K562 (cell line): ENCODE data around the gene ECI1. TPM values are rescaled to one million over a fixed set of nuclear protein-coding genes. Genes with fewer than 3 reads are reported as not detected.

Experiments
- BMI1 ChIP-seq: fragments of 150-350 bp; IDR thresholded peaks from 2 replicates; pipeline ENCODE4 v1.6.1; 2014; ENCODE audit warnings: low read length
- CBFB ChIP-seq: sonication (generic); formaldehyde crosslinking; IDR thresholded peaks from 2 replicates; pipeline ENCODE4 v1.4.0; 2020; ENCODE audit warnings: mild to moderate bottlenecking, missing genetic modification reagents
- CREB3 ChIP-seq: fragments of 450-650 bp; conservative IDR thresholded peaks from 2 replicates; pipeline ENCODE4 v1.6.1; 2016; ENCODE audit warnings: missing genetic modification characterization, low read depth, mild to moderate bottlenecking, missing compliant biosample characterization, moderate library complexity
- ETV6 ChIP-seq, 3 experiments: fragments of 150-350 bp in 1 of 3; sonication (generic) in 1 of 3; formaldehyde crosslinking in 1 of 3; IDR thresholded peaks; 2 replicates each; pipeline versions ENCODE4 v1.6.1 to v1.8.0; 2014 to 2022; ENCODE audit warnings: borderline replicate concordance in 2 of 3, low read depth in 2 of 3, antibody characterized with exemption in 1 of 3, low read length in 1 of 3, mild to moderate bottlenecking in 1 of 3, missing genetic modification reagents in 1 of 3
- FOXK1 ChIP-seq: sonication (generic); formaldehyde crosslinking; IDR thresholded peaks from 2 replicates; pipeline ENCODE4 v1.8.0; 2022; ENCODE audit warnings: missing genetic modification reagents, mild to moderate bottlenecking, borderline replicate concordance
- HLTF ChIP-seq: fragments of 450-650 bp; IDR thresholded peaks from 2 replicates; pipeline ENCODE4 v1.6.1; 2016
- HMG20A ChIP-seq: fragments of 450-650 bp; formaldehyde crosslinking; conservative IDR thresholded peaks from 2 replicates; pipeline ENCODE4 v1.4.0; 2020; ENCODE audit warnings: mild to moderate bottlenecking, mixed read lengths
- KDM2B ChIP-seq: fragments of 250-450 bp; sonication (Bioruptor Pico); IDR thresholded peaks from 2 replicates; pipeline ENCODE4 v1.8.0; 2021; ENCODE audit warnings: mild to moderate bottlenecking, moderate library complexity
- MAX ChIP-seq: sonication (generic); formaldehyde crosslinking; IDR thresholded peaks from 2 replicates; pipeline ENCODE4 v1.9.0; 2022; ENCODE audit warnings: mild to moderate bottlenecking, missing genetic modification reagents
- MCM2 ChIP-seq: fragments of 450-650 bp; IDR thresholded peaks from 2 replicates; pipeline ENCODE4 v1.6.1; 2017; ENCODE audit warnings: low read depth, mild to moderate bottlenecking
- MTA1 ChIP-seq: fragments of 450-650 bp; IDR thresholded peaks from 2 replicates; pipeline ENCODE4 v1.6.1; 2017; ENCODE audit warnings: borderline replicate concordance
- MTA2 ChIP-seq: fragments of 450-650 bp; IDR thresholded peaks from 2 replicates; pipeline ENCODE4 v1.6.1; 2016; ENCODE audit warnings: low read depth
- NR4A1 ChIP-seq, 2 experiments: fragments of 250-450 bp in 1 of 2; fragments of 450-650 bp in 1 of 2; sonication (Bioruptor Pico) in 1 of 2; IDR thresholded peaks; 2 replicates each; pipeline versions ENCODE4 v1.4.0 to v1.6.1; 2016 to 2020; ENCODE audit warnings: mild to moderate bottlenecking in 2 of 2, missing compliant biosample characterization in 1 of 2, missing genetic modification characterization in 1 of 2, moderate library complexity in 1 of 2
- RFX7 ChIP-seq: fragments of 250-450 bp; sonication (Bioruptor Pico); IDR thresholded peaks from 2 replicates; pipeline ENCODE4 v1.5.1; 2021; ENCODE audit warnings: mild to moderate bottlenecking
- SAP30 ChIP-seq: fragments of 200-600 bp; sonication (generic); IDR thresholded peaks from 2 replicates; pipeline ENCODE4 v1.6.1; 2012; ENCODE audit warnings: borderline replicate concordance, low read depth, mild to moderate bottlenecking, moderate library complexity, low read length, control low read depth, inconsistent platforms; ENCODE audit not compliant: insufficient read depth, poor library complexity, severe bottlenecking
- ZNF124 ChIP-seq: sonication (generic); formaldehyde crosslinking; IDR thresholded peaks from 2 replicates; pipeline ENCODE4 v1.8.1; 2022; ENCODE audit warnings: missing genetic modification reagents
- ZNF212 ChIP-seq: fragments of 450-650 bp; formaldehyde crosslinking; IDR thresholded peaks from 2 replicates; pipeline ENCODE4 v1.4.0; 2020; ENCODE audit warnings: mild to moderate bottlenecking
- polyA plus RNA-seq, 8 experiments: library from polyadenylated mRNA; depleted of rRNA in 4 of 8; stranded (reverse) in 5 of 8; unstranded in 3 of 8; fragments of >200 nt; fragmentation: Nextera tagmentation in 2 of 8; fragmentation: Illumina TruSeq in 1 of 8; extraction: Ambion mirVana in 2 of 8; extraction: Trizol in 1 of 8; gene quantifications; 2 replicates each; pipeline versions ENCODE4 v1.2.1 to v1.2.3, GENCODE V29; 2011 to 2014; ENCODE audit warnings: inconsistent platforms in 1 of 8, missing spikeins in 1 of 8
- total RNA-seq, 7 experiments: library from RNA; depleted of rRNA in 6 of 7; stranded (reverse); fragments of >200 nt in 6 of 7; fragmentation: Illumina TruSeq in 2 of 7; extraction: Trizol in 2 of 7; gene quantifications; 2 replicates each; pipeline versions ENCODE4 v1.2.1 to v1.2.3, GENCODE V29; 2011 to 2021; ENCODE audit warnings: low replicate concordance in 1 of 7
- TF ChIP-seq, protein P1 (sequence below): sonication (generic); formaldehyde crosslinking; IDR thresholded peaks from 2 replicates; pipeline ENCODE4 v1.8.1; 2023; ENCODE audit warnings: mild to moderate bottlenecking, missing genetic modification reagents, moderate library complexity
- TF ChIP-seq, protein P2 (sequence below): IDR thresholded peaks from 2 replicates; pipeline ENCODE4 v1.6.1; 2012; ENCODE audit warnings: low read depth, low read length, improper control_type of control experiment, borderline replicate concordance
- TF ChIP-seq, protein P3 (sequence below): sonication (generic); formaldehyde crosslinking; IDR thresholded peaks from 2 replicates; pipeline ENCODE4 v1.8.1; 2023; ENCODE audit warnings: mild to moderate bottlenecking, missing genetic modification reagents

The ECI1 gene
- total and polyA plus RNA-seq, 9 of the 15 experiments (the other 6 are each of a cell fraction or from before 2014, with no cell fraction given): 4.7 to 189 (median 54.0) TPM

GRCh38 chr16:2205967-2206313 is 45.4 kb downstream of the ECI1 start (continued):
- TF ChIP-seq, protein P1, sequence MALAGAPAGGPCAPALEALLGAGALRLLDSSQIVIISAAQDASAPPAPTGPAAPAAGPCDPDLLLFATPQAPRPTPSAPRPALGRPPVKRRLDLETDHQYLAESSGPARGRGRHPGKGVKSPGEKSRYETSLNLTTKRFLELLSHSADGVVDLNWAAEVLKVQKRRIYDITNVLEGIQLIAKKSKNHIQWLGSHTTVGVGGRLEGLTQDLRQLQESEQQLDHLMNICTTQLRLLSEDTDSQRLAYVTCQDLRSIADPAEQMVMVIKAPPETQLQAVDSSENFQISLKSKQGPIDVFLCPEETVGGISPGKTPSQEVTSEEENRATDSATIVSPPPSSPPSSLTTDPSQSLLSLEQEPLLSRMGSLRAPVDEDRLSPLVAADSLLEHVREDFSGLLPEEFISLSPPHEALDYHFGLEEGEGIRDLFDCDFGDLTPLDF (CRISPR knock-in tag): 0 out of 2 replicates have a peak, but pooled peaks have one; percentile 49
- TF ChIP-seq BMI1 (no peak), HLTF (0 out of 2 replicates have a peak, but pooled peaks have one; percentile 27), MAX (CRISPR knock-in tag) (0 out of 2 replicates have a peak, but pooled peaks have one; percentile 9), MTA2 (peak; percentile 32; the same call in 1 of the 2 replicates), ZNF212 (CRISPR knock-in tag) (no peak), FOXK1 (CRISPR knock-in tag) (peak; percentile 80; the same call in 1 of the 2 replicates), RFX7 (CRISPR knock-in tag) (no peak), ETV6 (IDR thresholded peaks at IDR 0.05; ENCODE audit: borderline replicate concordance in 1 of 2, low read depth in 2 of 2, low read length in 1 of 2) (no peak), ETV6 (CRISPR knock-in tag; IDR thresholded peaks at IDR 0.05; ENCODE audit: borderline replicate concordance) (peak; percentile 25; the same call in 1 of the 2 replicates), KDM2B (no peak), CREB3 (peak; percentile 73; the same call in 1 of the 2 replicates), CBFB (CRISPR knock-in tag) (peak; percentile 77), HMG20A (no peak), MCM2 (no peak), SAP30 (no peak), NR4A1 (CRISPR knock-in tag; IDR thresholded peaks at IDR 0.05) (0 out of 2 replicates have a peak, but pooled peaks have one; percentile 22), NR4A1 (tag; IDR thresholded peaks at IDR 0.05) (no peak), MTA1 (0 out of 2 replicates have a peak, but pooled peaks have one; percentile 27), ZNF124 (CRISPR knock-in tag) (no peak)
- TF ChIP-seq, protein P2, sequence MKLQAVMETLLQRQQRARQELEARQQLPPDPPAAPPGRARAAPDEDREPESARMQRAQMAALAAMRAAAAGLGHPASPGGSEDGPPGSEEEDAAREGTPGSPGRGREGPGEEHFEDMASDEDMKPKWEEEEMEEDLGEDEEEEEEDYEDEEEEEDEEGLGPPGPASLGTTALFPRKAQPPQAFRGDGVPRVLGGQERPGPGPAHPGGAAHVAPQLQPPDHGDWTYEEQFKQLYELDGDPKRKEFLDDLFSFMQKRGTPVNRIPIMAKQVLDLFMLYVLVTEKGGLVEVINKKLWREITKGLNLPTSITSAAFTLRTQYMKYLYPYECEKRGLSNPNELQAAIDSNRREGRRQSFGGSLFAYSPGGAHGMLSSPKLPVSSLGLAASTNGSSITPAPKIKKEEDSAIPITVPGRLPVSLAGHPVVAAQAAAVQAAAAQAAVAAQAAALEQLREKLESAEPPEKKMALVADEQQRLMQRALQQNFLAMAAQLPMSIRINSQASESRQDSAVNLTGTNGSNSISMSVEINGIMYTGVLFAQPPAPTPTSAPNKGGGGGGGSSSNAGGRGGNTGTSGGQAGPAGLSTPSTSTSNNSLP: no peak
- TF ChIP-seq, protein P3, sequence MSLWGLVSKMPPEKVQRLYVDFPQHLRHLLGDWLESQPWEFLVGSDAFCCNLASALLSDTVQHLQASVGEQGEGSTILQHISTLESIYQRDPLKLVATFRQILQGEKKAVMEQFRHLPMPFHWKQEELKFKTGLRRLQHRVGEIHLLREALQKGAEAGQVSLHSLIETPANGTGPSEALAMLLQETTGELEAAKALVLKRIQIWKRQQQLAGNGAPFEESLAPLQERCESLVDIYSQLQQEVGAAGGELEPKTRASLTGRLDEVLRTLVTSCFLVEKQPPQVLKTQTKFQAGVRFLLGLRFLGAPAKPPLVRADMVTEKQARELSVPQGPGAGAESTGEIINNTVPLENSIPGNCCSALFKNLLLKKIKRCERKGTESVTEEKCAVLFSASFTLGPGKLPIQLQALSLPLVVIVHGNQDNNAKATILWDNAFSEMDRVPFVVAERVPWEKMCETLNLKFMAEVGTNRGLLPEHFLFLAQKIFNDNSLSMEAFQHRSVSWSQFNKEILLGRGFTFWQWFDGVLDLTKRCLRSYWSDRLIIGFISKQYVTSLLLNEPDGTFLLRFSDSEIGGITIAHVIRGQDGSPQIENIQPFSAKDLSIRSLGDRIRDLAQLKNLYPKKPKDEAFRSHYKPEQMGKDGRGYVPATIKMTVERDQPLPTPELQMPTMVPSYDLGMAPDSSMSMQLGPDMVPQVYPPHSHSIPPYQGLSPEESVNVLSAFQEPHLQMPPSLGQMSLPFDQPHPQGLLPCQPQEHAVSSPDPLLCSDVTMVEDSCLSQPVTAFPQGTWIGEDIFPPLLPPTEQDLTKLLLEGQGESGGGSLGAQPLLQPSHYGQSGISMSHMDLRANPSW (CRISPR knock-in tag): 0 out of 2 replicates have a peak, but pooled peaks have one; percentile 41
